GM21737 (cell line): ENCODE results near the gene MFNG.
"Not testable (repeated sequence)": the region's sequence is repeated elsewhere in the genome, so short reads cannot be mapped to it uniquely, and the experiment has no call there.

Experiments used
- ATAC-seq: cut with Tn5 transposase; IDR thresholded peaks from one replicate; pipeline ENCODE4 v1.9.1; 2021; ENCODE audit warnings: mild to moderate bottlenecking, moderate library complexity; ENCODE audit not compliant: unreplicated experiment

Gene MFNG, protein sequence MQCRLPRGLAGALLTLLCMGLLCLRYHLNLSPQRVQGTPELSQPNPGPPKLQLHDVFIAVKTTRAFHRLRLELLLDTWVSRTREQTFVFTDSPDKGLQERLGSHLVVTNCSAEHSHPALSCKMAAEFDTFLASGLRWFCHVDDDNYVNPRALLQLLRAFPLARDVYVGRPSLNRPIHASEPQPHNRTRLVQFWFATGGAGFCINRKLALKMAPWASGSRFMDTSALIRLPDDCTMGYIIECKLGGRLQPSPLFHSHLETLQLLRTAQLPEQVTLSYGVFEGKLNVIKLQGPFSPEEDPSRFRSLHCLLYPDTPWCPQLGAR

DNA sequence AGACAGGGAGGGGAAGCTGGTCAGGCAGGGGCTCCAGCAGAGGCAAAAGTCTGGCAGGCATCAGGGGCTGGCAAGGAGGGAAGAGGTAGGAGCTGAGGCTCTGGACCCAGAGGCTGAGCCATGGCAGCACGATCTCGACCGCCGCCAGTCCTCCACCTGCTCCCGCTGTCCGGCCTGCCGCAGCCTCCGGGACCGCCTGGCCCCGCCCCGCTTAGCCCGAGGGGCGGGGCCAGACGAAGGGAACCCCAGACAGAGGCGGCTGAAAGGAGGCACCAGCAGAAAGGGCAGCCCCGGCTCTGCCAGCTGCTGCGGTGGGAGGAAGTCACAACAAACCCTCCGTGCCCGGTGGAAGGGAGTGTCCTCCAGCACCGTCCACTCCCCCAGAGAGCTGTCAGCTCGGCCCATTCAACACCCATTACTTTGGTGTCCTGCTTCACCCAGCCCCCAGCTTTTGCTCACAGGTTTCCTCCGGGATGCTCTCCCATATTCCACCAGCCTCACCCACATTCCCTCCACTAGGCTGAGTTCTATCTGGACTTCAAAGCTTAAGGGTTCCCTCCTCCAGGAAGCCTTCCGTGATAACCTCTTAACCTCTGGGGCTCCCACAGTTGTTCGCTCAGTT is at the start of gene MFNG:
MFNG (minus strand) TSS at position 161 of the 622 bp plus-strand sequence. CDS start 207 bp downstream, outside the sequence.
- ATAC-seq, result peak; percentile 49

DNA sequence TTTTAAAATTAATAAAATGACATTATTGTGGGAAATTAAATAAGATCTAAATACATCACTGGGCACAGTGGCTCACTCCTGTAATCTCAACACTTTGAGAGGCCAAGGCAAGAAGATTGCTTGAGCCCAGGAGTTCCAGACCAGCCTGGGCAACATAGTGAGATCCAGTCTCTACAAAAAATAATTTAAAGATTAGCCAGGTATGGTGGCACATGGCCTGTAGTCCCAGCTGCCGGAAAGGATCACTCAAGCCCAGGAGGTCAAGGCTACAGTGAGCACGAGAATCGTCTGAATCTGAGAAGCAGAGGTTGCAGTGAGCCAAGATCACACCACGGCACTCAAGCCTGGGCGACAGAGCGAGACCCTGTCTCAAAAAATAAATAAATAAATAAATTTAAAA is 49.0 kb upstream of the MFNG start:
- no peak for ATAC-seq

DNA sequence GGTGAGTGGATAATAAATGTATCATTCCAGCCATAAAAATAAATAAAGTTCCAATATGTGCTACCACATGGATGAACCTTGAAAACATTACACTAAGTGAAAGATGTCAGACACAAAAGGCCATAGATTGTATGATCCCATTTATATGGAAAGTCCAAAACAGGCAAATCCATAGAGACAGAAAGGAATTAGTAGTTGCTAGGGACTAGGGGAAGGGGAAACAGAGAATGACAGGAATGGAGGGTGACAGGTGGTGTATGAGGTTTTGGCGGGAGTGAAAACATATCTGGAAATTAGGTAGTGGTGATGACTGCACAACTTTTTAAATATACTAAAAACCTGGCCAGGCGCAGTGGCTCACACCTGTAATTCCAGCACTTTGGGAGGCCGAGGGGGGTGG is 48.3 kb upstream of the MFNG start:
- no peak for ATAC-seq

DNA sequence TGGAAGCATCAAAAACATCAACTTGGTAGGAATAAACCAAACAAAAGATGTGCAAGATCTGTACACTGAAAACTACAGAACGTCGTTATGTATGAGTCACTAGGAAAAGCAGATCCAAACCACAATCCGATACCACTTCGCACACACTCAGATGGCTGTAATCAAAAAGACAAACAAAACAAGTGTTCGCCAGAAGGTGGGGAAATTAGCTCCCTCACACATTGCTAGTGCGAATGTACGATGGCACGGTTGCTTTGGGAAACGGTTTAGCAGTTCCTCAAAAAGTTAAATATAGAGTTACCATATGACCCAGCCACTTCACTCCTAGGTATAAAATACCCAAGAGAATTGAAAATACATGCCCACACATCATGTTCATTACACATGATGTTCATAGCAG is 47.8 kb upstream of the MFNG start:
- no peak for ATAC-seq

DNA sequence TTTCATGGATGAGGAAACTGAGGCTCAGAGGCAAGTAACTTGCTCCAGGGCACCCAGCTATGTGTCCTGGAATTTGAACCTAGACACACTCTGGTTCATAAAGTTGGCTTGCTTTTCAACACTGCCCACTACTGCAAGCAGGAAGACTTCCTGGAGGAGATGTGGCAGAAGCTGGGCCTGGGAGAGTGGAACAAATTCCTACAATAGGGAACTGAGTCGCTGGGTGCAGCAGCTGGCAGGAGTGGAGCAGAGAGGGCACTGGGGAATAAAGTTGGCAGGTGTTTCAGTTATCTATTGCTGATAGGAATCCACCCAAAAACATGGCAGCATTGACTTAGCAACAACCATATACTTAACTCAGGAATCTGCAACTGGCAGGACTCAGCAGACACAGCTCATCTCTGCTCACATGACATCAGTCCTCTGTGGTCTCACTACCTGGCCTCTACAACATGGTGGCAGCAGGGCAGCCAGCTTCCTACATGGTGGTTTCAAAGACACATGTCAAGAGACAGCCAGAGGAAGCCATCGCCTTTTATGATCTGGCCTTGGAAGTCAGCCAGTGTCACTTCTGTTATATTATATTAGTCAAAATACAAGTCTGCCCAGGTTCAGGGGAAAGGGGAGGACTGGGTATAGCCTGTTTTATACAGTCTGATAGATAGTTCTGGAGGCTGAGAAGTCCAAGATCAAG is 43.6 kb upstream of the MFNG start:
- ATAC-seq, result no peak

DNA sequence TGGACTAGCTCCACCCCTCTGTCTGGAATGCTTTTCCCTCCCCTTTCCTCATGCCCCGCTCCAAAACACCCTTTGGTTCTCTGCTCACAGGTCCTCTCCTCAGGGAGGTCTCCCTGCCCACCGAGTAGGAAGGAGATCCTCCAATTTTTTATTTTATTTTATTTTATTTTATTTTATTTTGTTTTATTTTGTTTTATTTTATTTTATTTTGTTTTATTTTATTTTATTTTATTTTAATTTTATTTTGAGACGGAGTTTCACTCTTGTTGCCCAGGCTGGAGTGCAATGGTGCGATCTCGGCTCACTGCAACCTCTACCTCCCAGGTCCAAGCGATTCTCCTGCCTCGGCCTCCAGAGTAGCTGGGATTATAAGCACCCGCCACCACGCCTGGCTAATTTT is 41.8 kb upstream of the MFNG start:
- ATAC-seq, result not testable (repeated sequence)

DNA sequence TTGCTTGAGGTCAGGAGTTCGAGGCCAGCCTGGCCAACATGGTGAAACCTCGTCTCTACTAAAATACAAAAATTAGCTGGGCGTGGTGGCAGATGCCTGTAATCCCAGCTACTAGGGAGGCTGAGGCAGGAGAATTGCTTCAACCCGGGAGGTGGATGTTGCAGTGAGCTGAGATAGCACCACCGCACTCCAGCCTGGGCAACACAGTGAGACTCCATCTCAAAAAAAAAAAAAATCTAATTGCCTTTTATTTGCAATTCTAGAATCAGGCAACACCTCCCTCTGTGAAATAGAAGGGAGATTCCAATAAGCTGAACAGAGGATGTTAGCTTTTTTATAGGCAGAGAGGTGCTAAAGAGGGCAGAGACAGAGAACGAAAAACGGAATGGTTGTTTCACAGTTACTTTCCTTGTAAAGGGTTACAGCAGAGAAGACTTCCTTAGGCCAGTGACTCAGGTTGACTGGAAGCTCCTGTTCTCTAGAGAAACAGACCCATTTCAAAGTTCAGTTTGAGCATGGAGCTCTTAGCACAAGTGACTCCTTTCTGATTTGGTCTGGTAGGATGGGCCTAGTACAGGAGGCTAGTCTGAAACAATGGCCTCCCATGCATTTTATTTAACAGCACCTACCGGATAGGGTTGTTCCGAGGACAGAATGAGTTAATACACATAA is 41.0 kb upstream of the MFNG start:
- not testable (repeated sequence) for ATAC-seq

DNA sequence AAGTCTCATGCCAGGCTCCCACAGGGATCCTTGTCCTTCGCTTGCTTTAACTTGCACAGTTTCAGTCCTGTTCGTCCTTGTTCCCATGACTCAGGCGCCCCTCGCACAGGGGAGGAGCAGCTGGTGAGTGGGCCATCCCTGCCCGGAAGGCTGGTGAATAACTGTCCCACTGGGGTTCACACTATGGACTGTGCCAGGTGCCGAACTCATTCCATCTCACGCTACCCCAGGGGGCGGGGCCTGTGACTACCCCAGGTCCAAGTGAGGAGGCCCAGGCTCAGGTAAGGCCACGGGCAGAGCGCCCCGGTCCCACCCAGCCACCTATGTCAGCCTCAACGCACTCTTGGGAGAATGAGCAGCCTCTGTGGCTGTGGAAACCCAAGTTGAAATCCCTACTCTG is 40.2 kb upstream of the MFNG start:
- no peak for ATAC-seq

DNA sequence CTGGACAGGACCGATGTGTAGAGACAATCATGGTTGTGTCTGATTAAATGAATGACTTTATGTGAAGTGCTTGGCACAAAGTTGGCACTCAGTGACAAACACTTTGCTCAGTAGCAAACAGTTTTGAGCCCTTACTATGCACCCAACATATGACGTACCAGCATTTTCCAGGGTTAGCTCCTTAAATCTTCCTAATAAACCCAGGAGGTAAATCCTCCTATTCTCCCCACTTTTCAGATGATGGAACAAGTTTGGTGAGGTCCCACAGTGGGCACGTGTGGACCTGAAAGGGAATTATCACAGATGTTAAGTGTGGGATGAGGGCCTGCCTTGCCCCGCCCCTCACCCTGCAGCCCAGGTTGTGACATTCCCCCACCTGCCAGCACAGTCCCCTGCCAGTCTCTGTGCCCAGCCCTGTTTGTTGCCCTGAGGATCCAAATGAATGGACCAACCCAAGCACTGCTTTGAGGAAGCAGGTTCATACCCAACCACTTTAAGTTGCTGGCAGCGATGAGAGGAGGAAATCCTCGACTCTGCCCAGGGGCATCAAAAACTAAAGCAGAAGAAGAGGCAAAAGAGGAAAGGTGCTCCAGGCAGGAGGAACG is 39.7 kb upstream of the MFNG start:
- ATAC-seq, result no peak

DNA sequence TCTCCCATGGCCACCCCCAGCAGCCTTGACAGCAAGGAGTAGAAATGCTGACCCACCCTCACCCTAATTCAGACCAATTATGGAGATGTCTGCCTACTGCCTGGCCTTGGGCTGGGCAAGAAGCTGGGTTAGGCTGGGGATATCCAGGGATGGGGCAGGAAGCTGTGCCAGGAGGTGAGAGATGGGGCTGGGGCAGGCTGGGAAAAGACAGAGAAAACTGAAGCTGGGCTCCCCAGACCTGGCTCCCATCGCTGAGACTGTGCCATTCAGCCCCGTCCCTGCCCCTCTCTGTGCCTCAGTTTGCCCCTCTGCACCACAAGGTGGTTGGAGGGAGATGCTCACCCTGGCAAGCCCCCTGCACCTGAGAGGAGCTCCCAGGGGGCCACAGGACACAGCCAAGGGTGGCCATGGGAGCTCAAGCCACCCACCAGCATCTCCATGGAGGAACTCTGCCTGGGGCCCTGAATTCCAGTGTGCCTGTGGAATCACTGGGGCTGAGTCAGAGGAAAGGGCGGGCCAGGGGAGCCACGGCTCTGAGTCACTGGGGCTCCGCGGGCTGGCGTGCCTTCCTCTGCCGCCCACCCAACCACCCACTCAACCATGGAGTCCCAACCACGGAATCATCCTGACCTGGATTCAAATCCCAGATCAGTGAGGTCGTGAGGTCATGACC is 39.0 kb upstream of the MFNG start:
- ATAC-seq, result no peak

DNA sequence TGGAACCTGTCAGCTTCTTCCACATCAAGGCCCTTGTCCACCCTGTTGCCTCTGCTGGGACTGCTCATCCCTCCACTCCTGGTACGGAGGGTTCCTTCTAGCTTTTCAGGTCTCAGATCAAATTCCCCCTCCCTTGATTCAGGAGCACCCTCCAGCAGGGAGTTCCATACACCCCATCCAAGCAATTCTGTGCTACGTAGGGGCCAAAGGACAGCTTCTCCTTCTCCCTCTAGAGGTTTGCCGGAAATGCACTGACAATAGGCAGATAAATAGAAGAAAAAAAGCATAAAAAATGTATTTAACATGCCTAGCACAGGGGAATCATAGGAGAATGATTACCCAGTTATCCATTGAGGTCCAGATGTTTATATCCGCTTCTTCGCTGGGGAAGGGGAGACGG is 36.3 kb upstream of the MFNG start:
- ATAC-seq, result no peak

DNA sequence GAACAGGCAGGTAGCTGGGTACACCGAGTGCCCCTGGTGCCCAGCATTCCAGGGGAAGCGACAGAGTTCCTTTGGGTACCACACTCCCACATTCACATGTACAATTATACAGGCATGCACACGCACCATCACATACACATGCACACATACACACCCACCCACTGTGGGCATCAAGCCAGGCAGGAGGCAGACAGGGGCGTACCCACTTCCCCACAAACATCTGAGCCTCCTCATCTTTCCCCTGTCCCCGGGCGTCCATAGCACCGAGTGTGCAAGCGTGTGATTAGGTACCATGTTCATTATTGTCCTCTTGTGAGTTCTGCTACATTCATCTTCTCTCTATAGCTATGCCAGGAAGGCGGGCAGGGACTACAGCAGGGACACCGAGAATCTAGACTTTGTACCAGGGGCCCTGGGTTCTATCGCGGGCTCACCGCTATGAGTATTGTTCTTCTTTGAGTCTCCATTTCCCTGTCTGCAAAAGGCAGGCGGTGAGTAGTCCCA is 35.1 kb upstream of the MFNG start:
- no peak for ATAC-seq

DNA sequence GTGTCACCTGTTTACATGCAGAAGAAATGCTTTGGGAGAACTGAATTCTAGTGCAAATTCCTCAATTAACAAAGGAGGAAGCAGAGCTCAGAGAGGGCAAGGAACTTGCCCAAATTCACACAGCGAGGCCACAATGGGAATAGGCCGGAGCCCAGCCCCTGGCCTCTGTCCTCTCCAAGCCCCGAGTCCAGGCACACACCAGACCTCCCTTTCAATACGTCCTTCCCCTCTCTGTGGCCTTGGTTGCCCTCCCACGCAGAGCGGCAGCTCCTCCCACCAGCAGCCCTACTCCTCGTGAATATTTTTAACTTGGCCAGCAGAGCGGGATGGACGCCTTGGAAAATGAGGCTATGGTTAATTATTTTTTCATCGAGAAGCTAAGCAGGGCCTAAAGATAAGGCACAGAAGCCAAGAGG is 34.6 kb upstream of the MFNG start:
- ATAC-seq, result no peak

DNA sequence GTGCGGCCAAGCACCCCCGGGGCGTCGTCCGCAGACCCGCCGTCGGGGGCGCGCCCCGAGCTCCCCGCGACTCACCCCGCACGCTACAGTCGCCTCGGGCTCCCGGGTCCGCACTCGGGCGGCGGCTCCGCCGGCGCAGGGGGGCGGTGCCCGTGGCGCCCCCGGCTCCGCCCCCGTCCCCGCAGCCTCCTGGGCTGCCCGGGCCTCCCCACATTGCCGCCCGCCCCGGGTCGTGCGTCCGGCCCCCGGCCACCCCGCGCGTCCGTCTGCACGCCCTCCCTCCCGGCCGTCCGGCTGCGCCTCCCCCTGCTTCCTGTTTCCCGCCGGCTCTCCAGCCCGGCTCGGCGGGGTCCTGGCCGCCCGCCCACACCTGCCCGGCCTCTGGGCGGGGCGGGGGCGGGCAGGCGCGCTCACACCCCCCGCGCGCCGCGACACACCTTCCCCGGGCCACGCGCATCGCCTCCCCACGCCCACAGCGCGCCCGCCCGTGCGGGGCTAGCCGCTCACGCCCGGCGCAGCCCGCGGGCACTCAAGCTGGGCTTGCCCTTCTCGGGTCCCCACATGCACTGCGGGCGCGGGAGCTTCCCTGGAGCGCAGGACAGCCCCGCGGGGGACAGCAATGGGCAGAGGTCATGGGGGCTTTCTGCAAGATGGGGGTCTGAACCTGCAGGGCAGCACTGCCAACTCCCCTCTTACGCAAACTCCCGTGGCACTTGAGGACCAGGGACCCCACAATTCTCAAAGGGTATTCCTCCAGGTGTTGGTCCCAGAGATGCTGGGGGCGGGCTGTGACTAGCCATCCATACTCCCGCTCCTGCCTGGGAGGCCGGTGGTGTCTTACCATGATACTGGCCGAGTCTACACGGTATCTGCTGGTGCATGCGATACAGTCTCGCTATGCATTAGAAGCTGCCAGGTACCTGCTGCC is 33.3 kb upstream of the MFNG start, which contains the start of gene CARD10:
CARD10 (minus strand) TSS at position 148 of the 928 bp plus-strand sequence. CDS start 215 bp downstream, outside the sequence.
- ATAC-seq, result no peak

DNA sequence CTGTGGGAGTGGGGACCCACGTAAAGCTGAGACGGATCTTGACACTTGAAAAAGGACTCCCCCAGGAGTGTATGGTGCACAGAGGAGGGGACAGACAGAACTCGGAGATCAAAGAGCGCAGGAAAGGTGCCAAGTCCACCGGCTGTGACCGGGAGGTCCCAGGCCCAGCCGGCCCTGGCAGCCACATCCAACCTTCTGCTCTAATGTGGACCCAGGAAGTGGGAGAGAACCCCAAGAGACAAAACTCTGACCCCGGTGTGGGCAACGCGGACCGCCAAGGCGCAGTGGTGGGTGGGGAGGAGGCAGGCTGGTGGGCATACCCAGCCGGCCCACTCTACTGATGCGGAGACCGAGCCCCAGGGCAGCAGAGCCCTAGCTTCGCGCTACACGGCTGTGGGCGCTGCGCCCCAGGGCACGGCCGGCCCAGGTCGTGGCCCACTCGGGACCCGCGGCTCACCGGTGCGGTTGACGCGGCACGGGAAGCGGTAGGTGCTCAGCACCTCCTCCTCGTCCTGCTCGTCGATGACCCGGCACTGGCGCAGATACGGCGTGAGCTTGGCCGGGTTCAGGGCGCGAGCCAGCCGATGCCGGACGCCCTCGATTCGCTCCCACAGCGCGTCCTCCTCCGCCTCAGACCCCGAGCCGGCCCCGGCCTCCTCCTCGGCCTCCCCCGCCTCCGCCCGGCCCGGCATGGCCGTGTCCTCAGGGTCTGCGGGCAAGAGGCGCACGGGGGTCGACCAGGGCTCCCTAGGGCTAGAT is 32.5 kb upstream of the MFNG start:
- no peak for ATAC-seq

DNA sequence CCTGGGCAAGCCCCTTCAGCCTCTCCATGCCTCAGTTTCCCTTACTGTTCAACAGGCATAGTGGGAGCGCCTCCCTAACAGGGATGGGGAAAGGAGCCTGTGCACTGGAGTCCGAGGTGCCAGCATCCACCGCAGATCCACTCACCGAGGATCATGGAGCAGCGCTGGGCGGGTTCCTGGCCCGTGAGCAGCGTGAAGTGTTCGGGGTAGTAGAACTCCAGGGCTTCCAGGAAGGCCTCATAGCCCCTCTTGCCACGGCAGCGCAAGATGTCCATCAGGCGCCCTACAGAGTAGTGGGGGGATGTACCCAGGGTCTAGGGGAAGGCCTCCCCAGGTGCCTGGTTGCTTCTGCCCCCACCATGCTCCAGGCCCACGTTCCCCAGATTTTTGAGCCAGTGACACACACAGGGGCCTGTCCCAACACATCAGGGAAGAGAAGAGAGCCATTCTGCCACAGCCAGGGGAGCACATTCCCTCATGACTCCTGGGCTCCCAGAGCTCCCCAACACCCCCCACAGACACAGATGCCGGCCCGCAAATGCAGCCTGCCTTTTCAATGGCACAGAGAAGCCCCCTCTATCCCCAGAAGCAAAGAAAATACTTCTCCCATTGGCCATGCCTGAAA is 31.8 kb upstream of the MFNG start:
- ATAC-seq, result no peak

DNA sequence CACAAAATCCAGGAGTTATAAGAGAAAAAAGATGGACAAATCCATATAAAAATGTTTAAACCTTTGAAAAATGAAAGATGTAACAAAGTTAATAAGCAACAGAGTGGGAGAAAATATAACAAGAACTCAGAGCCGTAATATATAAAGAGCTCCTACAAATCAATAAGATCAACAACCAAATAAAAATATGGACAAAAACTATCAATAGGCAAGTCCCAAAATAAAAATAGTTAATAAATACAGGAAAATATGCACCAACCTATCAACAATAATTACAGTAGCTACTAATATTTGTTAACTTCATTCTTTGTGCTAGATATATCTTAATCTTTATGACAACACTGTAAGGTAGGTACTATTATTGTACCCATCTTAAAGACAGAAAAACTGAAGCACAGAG is 30.3 kb upstream of the MFNG start:
- ATAC-seq, result no peak

DNA sequence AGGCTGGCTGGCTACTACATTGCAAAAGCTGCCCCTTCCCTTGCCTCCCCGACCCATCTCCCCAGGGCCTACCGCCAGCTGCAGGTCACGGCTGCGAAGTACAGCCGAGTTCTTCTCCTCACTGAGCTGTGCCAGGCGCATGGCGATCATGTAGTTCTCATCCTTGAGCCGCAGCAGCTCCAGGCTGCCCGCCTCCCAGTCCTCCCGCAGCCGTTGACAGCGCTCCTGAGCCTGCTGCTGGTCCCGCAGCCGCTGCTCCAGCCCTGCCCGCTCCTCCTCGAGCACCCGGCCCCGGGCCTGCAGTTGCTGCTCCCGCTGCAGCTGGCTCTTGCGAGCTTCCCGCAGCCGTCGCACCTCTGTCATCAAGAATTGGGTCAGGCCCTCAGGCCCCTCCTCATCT is 29.7 kb upstream of the MFNG start:
- no peak for ATAC-seq
